TTC549 (cell line): Measurements from ENCODE around the gene VWA3A.
"Not testable (repeated sequence)": the region's sequence is repeated elsewhere in the genome, so short reads cannot be mapped to it uniquely, and the experiment has no call there.

ENCODE experiments used
- FAIRE-seq: peaks from 2 replicates; lab custom pipeline; 2012; peaks lifted over from hg19 to GRCh38; lab: Jason Lieb, UNC

The VWA3A gene

GRCh38 chr16:22086440-22086839 is 5.9 kb upstream of the VWA3A start:
- FAIRE-seq, result no peak

- no peak for FAIRE-seq
Observed at GRCh38 chr16:22088642-22089041, 3.7 kb upstream of the VWA3A start.

GRCh38 chr16:22089910-22090309 is 2.4 kb upstream of the VWA3A start:
- no peak for FAIRE-seq

GRCh38 chr16:22091721-22092120 is 620 bp upstream of the VWA3A start:
- FAIRE-seq, result no peak

- FAIRE-seq, result no peak
Observed at GRCh38 chr16:22093331-22093730, 990 bp downstream of the VWA3A start.

- FAIRE-seq, result no peak
Observed at GRCh38 chr16:22093996-22094395, 1.7 kb downstream of the VWA3A start.

GRCh38 chr16:22098405-22099255 is 6.3 kb downstream of the VWA3A start:
- no peak for FAIRE-seq

GRCh38 chr16:22099256-22099975 is 7.1 kb downstream of the VWA3A start:
- FAIRE-seq, result no peak

GRCh38 chr16:22103441-22103840 is 11.1 kb downstream of the VWA3A start:
- no peak for FAIRE-seq

- FAIRE-seq, result no peak
Observed at GRCh38 chr16:22109258-22109898, 17.0 kb downstream of the VWA3A start.

- not testable (repeated sequence) for FAIRE-seq
Observed at GRCh38 chr16:22111629-22112028, 19.3 kb downstream of the VWA3A start.

GRCh38 chr16:22116095-22116700 is 23.9 kb downstream of the VWA3A start:
- FAIRE-seq, result no peak

GRCh38 chr16:22117609-22118008 is 25.3 kb downstream of the VWA3A start:
- no peak for FAIRE-seq

GRCh38 chr16:22120440-22120839 is 28.1 kb downstream of the VWA3A start:
- no peak for FAIRE-seq

GRCh38 chr16:22122239-22122638 is 29.9 kb downstream of the VWA3A start:
- no peak for FAIRE-seq

GRCh38 chr16:22123146-22123545 is 30.8 kb downstream of the VWA3A start:
- no peak for FAIRE-seq

GRCh38 chr16:22123759-22124490 is 31.6 kb downstream of the VWA3A start:
- no peak for FAIRE-seq

- no peak for FAIRE-seq
Observed at GRCh38 chr16:22124583-22125284, 32.4 kb downstream of the VWA3A start.

- FAIRE-seq, result no peak
Observed at GRCh38 chr16:22126037-22126558, 33.8 kb downstream of the VWA3A start.

GRCh38 chr16:22128537-22128936 is 36.2 kb downstream of the VWA3A start:
- FAIRE-seq, result not testable (repeated sequence)

- no peak for FAIRE-seq
Observed at GRCh38 chr16:22130528-22130927, 38.2 kb downstream of the VWA3A start.
